ENCODE data around the gene SRA1. TPM values are rescaled to one million over a fixed set of nuclear protein-coding genes. Genes with fewer than 3 reads are reported as not detected.

Gene SRA1
- total RNA-seq, 1 experiment from 2014 or later, result 48.6 TPM

DNA sequence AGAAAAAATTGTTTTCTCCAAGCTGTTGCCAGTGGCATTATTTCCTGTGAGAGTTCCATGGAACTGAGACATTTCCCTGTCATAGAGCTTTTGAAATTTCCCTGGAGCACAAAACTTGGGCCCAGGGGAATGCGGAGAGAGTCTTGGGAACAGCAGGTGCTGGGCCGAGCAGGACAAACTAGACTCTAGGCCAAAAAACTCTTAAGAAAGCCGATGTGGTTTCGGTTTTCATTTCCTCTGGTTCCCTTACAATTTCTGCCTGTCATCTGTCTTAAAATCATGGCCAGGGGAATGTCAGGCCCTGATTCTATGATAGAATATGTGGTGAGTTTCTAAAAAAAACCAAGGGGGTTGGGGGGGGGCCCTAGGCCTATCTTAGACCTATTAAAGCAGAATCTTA lies 11.9 kb upstream of the SRA1 start:
- H3K36me3 ChIP-seq (ENCODE audit: low read depth, low read length), result peaks cover 13% of the 10 kb centered on the region; the same call in 1 of the 2 replicates
- no peaks in the 10 kb centered on the region for H3K9me3 ChIP-seq (ENCODE audit: low read length)
- no TSS peak for BruUV-seq (replicated peaks)
- TF ChIP-seq, protein P1, sequence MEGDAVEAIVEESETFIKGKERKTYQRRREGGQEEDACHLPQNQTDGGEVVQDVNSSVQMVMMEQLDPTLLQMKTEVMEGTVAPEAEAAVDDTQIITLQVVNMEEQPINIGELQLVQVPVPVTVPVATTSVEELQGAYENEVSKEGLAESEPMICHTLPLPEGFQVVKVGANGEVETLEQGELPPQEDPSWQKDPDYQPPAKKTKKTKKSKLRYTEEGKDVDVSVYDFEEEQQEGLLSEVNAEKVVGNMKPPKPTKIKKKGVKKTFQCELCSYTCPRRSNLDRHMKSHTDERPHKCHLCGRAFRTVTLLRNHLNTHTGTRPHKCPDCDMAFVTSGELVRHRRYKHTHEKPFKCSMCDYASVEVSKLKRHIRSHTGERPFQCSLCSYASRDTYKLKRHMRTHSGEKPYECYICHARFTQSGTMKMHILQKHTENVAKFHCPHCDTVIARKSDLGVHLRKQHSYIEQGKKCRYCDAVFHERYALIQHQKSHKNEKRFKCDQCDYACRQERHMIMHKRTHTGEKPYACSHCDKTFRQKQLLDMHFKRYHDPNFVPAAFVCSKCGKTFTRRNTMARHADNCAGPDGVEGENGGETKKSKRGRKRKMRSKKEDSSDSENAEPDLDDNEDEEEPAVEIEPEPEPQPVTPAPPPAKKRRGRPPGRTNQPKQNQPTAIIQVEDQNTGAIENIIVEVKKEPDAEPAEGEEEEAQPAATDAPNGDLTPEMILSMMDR (conservative IDR thresholded peaks at IDR 0.05; ENCODE audit: low read depth, low read length), result no peak
- TF ChIP-seq EZH2 (IDR thresholded peaks at IDR 0.05; ENCODE audit: low read length, unreplicated experiment), result no peak
- no peak for TF ChIP-seq EZH2phosphoT487 (IDR thresholded peaks at IDR 0.05; ENCODE audit: borderline replicate concordance, low read length)
- no peak overlapping the region for H3K4me3 ChIP-seq (ENCODE audit: low read length)
- H3K4me2 ChIP-seq (ENCODE audit: low read length), result no peak overlapping the region
- H3K27me3 ChIP-seq (ENCODE audit: low read length), result no peaks in the 10 kb centered on the region
- ChIA-PET CTCF (no interaction called here), POLR2A (ENCODE audit: unreplicated experiment) (no interaction called here)
- H4K20me1 ChIP-seq (ENCODE audit: low read length), result no peaks in the 10 kb centered on the region
- H3K27ac ChIP-seq (ENCODE audit: low read length), result no peak overlapping the region
- no peaks in the 10 kb centered on the region for H3K9me2 ChIP-seq (replicated peaks; ENCODE audit: low read length)
- intact Hi-C loops (cut with micrococcal nuclease), result no loop called here
- no peak overlapping the region for H2AFZ ChIP-seq (ENCODE audit: low read length)
- DNase-seq (no peak), ATAC-seq (no peak)
- H3F3A ChIP-seq (ENCODE audit: low read length, unreplicated experiment), result no peaks in the 10 kb centered on the region
- peaks cover 12% of the 10 kb centered on the region for H3K4me1 ChIP-seq (ENCODE audit: insufficient read depth, low read length)
- peaks cover 27% of the 10 kb centered on the region for H3K79me2 ChIP-seq (ENCODE audit: low read length)
- H3K9ac ChIP-seq (ENCODE audit: low read length), result no peak overlapping the region

DNA sequence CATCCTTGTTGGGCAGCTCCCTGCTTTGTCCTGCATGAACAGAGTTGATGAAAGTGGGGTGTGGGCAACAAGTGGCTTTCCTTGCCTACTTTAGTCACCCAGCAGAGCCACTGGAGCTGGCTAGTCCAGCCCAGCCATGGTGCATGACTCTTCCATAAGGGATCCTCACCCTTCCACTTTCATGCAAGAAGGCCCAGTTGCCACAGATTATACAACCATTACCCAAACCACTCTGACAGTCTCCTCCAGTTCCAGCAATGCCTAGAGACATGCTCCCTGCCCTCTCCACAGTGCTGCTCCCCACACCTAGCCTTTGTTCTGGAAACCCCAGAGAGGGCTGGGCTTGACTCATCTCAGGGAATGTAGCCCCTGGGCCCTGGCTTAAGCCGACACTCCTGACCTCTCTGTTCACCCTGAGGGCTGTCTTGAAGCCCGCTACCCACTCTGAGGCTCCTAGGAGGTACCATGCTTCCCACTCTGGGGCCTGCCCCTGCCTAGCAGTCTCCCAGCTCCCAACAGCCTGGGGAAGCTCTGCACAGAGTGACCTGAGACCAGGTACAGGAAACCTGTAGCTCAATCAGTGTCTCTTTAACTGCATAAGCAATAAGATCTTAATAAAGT lies 11.3 kb upstream of the SRA1 start:
- no peaks in the 10 kb centered on the region for H3K27me3 ChIP-seq (ENCODE audit: low read length)
- no peak for ATAC-seq
- intact Hi-C loops (cut with micrococcal nuclease), result no loop called here

DNA sequence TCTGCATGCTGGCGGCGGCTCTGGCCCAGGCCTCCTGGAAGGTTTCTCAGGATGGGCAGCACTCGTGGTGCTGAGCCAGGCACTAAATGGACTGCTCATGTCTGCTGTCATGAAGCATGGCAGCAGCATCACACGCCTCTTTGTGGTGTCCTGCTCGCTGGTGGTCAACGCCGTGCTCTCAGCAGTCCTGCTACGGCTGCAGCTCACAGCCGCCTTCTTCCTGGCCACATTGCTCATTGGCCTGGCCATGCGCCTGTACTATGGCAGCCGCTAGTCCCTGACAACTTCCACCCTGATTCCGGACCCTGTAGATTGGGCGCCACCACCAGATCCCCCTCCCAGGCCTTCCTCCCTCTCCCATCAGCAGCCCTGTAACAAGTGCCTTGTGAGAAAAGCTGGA lies 10.6 kb upstream of the SRA1 start:
- intact Hi-C loops (cut with micrococcal nuclease), result no loop called here
- no peak overlapping the region for H3K4me2 ChIP-seq (ENCODE audit: low read length)
- no peak overlapping the region for H2AFZ ChIP-seq (ENCODE audit: low read length)
- no peaks in the 10 kb centered on the region for H4K20me1 ChIP-seq (ENCODE audit: low read length)
- H3K9me2 ChIP-seq (replicated peaks; ENCODE audit: low read length), result no peaks in the 10 kb centered on the region
- peaks cover 13% of the 10 kb centered on the region; the same call in 1 of the 2 replicates for H3K36me3 ChIP-seq (ENCODE audit: low read depth, low read length)
- ChIA-PET POLR2A (ENCODE audit: unreplicated experiment) (no interaction called here), CTCF (no interaction called here)
- H3F3A ChIP-seq (ENCODE audit: low read length, unreplicated experiment), result no peaks in the 10 kb centered on the region
- ATAC-seq (no peak), DNase-seq (no peak)
- no peaks in the 10 kb centered on the region for H3K9me3 ChIP-seq (ENCODE audit: low read length)
- H3K27ac ChIP-seq (ENCODE audit: low read length), result no peak overlapping the region
- H3K4me1 ChIP-seq (ENCODE audit: insufficient read depth, low read length), result peaks cover 21% of the 10 kb centered on the region
- no peak overlapping the region for H3K9ac ChIP-seq (ENCODE audit: low read length)
- H3K79me2 ChIP-seq (ENCODE audit: low read length), result peaks cover 36% of the 10 kb centered on the region
- no TSS peak for BruUV-seq (replicated peaks)
- no peak overlapping the region for H3K4me3 ChIP-seq (ENCODE audit: low read length)
- no peak for TF ChIP-seq EZH2 (IDR thresholded peaks at IDR 0.05; ENCODE audit: low read length, unreplicated experiment)
- TF ChIP-seq EZH2phosphoT487 (IDR thresholded peaks at IDR 0.05; ENCODE audit: borderline replicate concordance, low read length), result no peak
- TF ChIP-seq, protein P1 (conservative IDR thresholded peaks at IDR 0.05; ENCODE audit: low read depth, low read length), result no peak
- no peaks in the 10 kb centered on the region for H3K27me3 ChIP-seq (ENCODE audit: low read length)

More for the DNA sequence above, 11.3 kb upstream of the SRA1 start:
- Histone ChIP-seq H3K36me3 (ENCODE audit: low read depth, low read length) (peaks cover 13% of the 10 kb centered on the region; the same call in 1 of the 2 replicates), H3K27ac (ENCODE audit: low read length) (no peak overlapping the region), H2AFZ (ENCODE audit: low read length) (no peak overlapping the region), H4K20me1 (ENCODE audit: low read length) (no peaks in the 10 kb centered on the region), H3F3A (ENCODE audit: low read length, unreplicated experiment) (no peaks in the 10 kb centered on the region), H3K9ac (ENCODE audit: low read length) (no peak overlapping the region), H3K4me2 (ENCODE audit: low read length) (no peak overlapping the region), H3K4me3 (ENCODE audit: low read length) (no peak overlapping the region), H3K4me1 (ENCODE audit: insufficient read depth, low read length) (peaks cover 15% of the 10 kb centered on the region), H3K9me3 (ENCODE audit: low read length) (no peaks in the 10 kb centered on the region), H3K9me2 (replicated peaks; ENCODE audit: low read length) (no peaks in the 10 kb centered on the region), H3K79me2 (ENCODE audit: low read length) (peaks cover 31% of the 10 kb centered on the region)
- TF ChIP-seq, protein P1 (conservative IDR thresholded peaks at IDR 0.05; ENCODE audit: low read depth, low read length), result no peak
- TF ChIP-seq EZH2phosphoT487 (IDR thresholded peaks at IDR 0.05; ENCODE audit: borderline replicate concordance, low read length), result no peak
- TF ChIP-seq EZH2 (IDR thresholded peaks at IDR 0.05; ENCODE audit: low read length, unreplicated experiment), result no peak
- BruUV-seq (replicated peaks), result no TSS peak
- POLR2A ChIA-PET (ENCODE audit: unreplicated experiment), result no interaction called here
- CTCF ChIA-PET, result no interaction called here
- no peak for DNase-seq
